ENCODE measurements around the gene PIKFYVE.

Gene PIKFYVE

GRCh38 chr2:208279236-208279635 is 13.2 kb downstream of the PIKFYVE start:
- no peak for DNase-seq (ENCODE audit: low read depth in 1 of 2, low spot score in 1 of 2)
- TF ChIP-seq, protein P1, sequence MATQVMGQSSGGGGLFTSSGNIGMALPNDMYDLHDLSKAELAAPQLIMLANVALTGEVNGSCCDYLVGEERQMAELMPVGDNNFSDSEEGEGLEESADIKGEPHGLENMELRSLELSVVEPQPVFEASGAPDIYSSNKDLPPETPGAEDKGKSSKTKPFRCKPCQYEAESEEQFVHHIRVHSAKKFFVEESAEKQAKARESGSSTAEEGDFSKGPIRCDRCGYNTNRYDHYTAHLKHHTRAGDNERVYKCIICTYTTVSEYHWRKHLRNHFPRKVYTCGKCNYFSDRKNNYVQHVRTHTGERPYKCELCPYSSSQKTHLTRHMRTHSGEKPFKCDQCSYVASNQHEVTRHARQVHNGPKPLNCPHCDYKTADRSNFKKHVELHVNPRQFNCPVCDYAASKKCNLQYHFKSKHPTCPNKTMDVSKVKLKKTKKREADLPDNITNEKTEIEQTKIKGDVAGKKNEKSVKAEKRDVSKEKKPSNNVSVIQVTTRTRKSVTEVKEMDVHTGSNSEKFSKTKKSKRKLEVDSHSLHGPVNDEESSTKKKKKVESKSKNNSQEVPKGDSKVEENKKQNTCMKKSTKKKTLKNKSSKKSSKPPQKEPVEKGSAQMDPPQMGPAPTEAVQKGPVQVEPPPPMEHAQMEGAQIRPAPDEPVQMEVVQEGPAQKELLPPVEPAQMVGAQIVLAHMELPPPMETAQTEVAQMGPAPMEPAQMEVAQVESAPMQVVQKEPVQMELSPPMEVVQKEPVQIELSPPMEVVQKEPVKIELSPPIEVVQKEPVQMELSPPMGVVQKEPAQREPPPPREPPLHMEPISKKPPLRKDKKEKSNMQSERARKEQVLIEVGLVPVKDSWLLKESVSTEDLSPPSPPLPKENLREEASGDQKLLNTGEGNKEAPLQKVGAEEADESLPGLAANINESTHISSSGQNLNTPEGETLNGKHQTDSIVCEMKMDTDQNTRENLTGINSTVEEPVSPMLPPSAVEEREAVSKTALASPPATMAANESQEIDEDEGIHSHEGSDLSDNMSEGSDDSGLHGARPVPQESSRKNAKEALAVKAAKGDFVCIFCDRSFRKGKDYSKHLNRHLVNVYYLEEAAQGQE (IDR thresholded peaks at IDR 0.05; ENCODE audit: insufficient replicate concordance, low read depth) = no peak
- no peak for TF ChIP-seq POLR2AphosphoS5 (IDR thresholded peaks at IDR 0.05; ENCODE audit: low read depth)
- no peak for TF ChIP-seq CTCF (IDR thresholded peaks at IDR 0.05; ENCODE audit: insufficient read depth, low read length)
- TF ChIP-seq GABPA (IDR thresholded peaks at IDR 0.05; ENCODE audit: low read depth) = no peak
- TF ChIP-seq SPI1 (IDR thresholded peaks at IDR 0.05; ENCODE audit: borderline replicate concordance, low read depth) = no peak
- H3K27ac ChIP-seq (replicated peaks) = no peak overlapping the region
- H3K27me3 ChIP-seq (ENCODE audit: insufficient read depth, poor library complexity, severe bottlenecking) = no peaks in the 10 kb centered on the region
- no peak overlapping the region for H3K4me3 ChIP-seq (replicated peaks; ENCODE audit: insufficient read depth, low read length)

GRCh38 chr2:208280234-208280633 is 14.2 kb downstream of the PIKFYVE start:
- TF ChIP-seq, protein P1 (IDR thresholded peaks at IDR 0.05; ENCODE audit: insufficient replicate concordance, low read depth) = no peak
- TF ChIP-seq POLR2AphosphoS5 (IDR thresholded peaks at IDR 0.05; ENCODE audit: low read depth) = no peak
- TF ChIP-seq CTCF (IDR thresholded peaks at IDR 0.05; ENCODE audit: insufficient read depth, low read length) = no peak
- no peak for TF ChIP-seq SPI1 (IDR thresholded peaks at IDR 0.05; ENCODE audit: borderline replicate concordance, low read depth)
- TF ChIP-seq GABPA (IDR thresholded peaks at IDR 0.05; ENCODE audit: low read depth) = no peak
- Histone ChIP-seq H3K27me3 (ENCODE audit: insufficient read depth, poor library complexity, severe bottlenecking) (no peaks in the 10 kb centered on the region), H3K27ac (replicated peaks) (no peak overlapping the region; the same call in 1 of the 2 replicates), H3K4me3 (replicated peaks; ENCODE audit: insufficient read depth, low read length) (no peak overlapping the region)
- DNase-seq (ENCODE audit: low read depth in 1 of 2, low spot score in 1 of 2) = no peak

GRCh38 chr2:208280933-208281332 is 14.9 kb downstream of the PIKFYVE start:
- no peak overlapping the region for H3K4me3 ChIP-seq (replicated peaks; ENCODE audit: insufficient read depth, low read length)
- H3K27me3 ChIP-seq (ENCODE audit: insufficient read depth, poor library complexity, severe bottlenecking) = no peaks in the 10 kb centered on the region
- TF ChIP-seq, protein P1 (IDR thresholded peaks at IDR 0.05; ENCODE audit: insufficient replicate concordance, low read depth) = no peak
- no peak for TF ChIP-seq GABPA (IDR thresholded peaks at IDR 0.05; ENCODE audit: low read depth)
- TF ChIP-seq CTCF (IDR thresholded peaks at IDR 0.05; ENCODE audit: insufficient read depth, low read length) = no peak
- no peak for TF ChIP-seq POLR2AphosphoS5 (IDR thresholded peaks at IDR 0.05; ENCODE audit: low read depth)
- TF ChIP-seq SPI1 (IDR thresholded peaks at IDR 0.05; ENCODE audit: borderline replicate concordance, low read depth) = no peak
- no peak for DNase-seq (ENCODE audit: low read depth in 1 of 2, low spot score in 1 of 2)
- H3K27ac ChIP-seq (replicated peaks) = no peak overlapping the region
